Dedifferentiated amniotic fluid mesenchymal stem cell (primary cell): ENCODE measurements around the gene SELENOP.
"Not testable (repeated sequence)": the region's sequence is repeated elsewhere in the genome, so short reads cannot be mapped to it uniquely, and the experiment has no call there.

Experiments used
- DNase-seq: peaks from one replicate; pipeline ENCODE4 v3.0.0-alpha.2; 2016; ENCODE audit errors: extremely low spot score

The SELENOP gene

GRCh38 chr5:42826757-42827515, 15.2 kb upstream of the SELENOP start:
- DNase-seq = no peak

GRCh38 chr5:42825422-42826148, 13.9 kb upstream of the SELENOP start:
- DNase-seq = no peak

GRCh38 chr5:42824347-42824976, 12.8 kb upstream of the SELENOP start:
- DNase-seq = no peak

- no peak for DNase-seq
Measured at GRCh38 chr5:42822548-42822947, 10.9 kb upstream of the SELENOP start.

GRCh38 chr5:42819745-42820144, 8.1 kb upstream of the SELENOP start:
- no peak for DNase-seq

- DNase-seq = not testable (repeated sequence)
Measured at GRCh38 chr5:42816546-42816945, 4.9 kb upstream of the SELENOP start.

GRCh38 chr5:42813533-42813932, 1.8 kb upstream of the SELENOP start:
- no peak for DNase-seq

GRCh38 chr5:42812620-42813019, 928 bp upstream of the SELENOP start:
- no peak for DNase-seq

- DNase-seq = no peak
Measured at GRCh38 chr5:42810834-42811590, 680 bp downstream of the SELENOP start.

GRCh38 chr5:42808888-42809611, 2.6 kb downstream of the SELENOP start:
- no peak for DNase-seq

GRCh38 chr5:42807722-42808447, 3.8 kb downstream of the SELENOP start:
- DNase-seq = no peak

- no peak for DNase-seq
Measured at GRCh38 chr5:42806701-42807262, 4.9 kb downstream of the SELENOP start.

GRCh38 chr5:42806004-42806700, 5.5 kb downstream of the SELENOP start:
- DNase-seq = no peak

- DNase-seq = no peak
Measured at GRCh38 chr5:42804717-42805339, 6.9 kb downstream of the SELENOP start.

GRCh38 chr5:42801516-42802166, 10.1 kb downstream of the SELENOP start:
- no peak for DNase-seq

GRCh38 chr5:42800748-42801330, 10.9 kb downstream of the SELENOP start:
- DNase-seq = no peak

- no peak for DNase-seq
Measured at GRCh38 chr5:42799668-42800114, 12.0 kb downstream of the SELENOP start.

- DNase-seq = no peak
Measured at GRCh38 chr5:42799241-42799608, 12.5 kb downstream of the SELENOP start.
